Prostate gland (tissue), 2 donors: ENCODE results near the gene TFB2M.

ENCODE experiments used
- POLR2A ChIP-seq: fragments of 450-650 bp; IDR thresholded peaks from one replicate; pipeline ENCODE4 v1.6.1; 2016; ENCODE audit warnings: antibody characterized with exemption, mild to moderate bottlenecking
- POLR2AphosphoS5 ChIP-seq: sonication (generic); formaldehyde crosslinking; IDR thresholded peaks from one replicate; pipeline ENCODE4 v1.6.1; 2017; ENCODE audit warnings: antibody characterized with exemption
- TF ChIP-seq, protein P1 (sequence below), 4 experiments: fragments of 200-600 bp in 2 of 4; fragments of 450-650 bp in 2 of 4; sonication (generic) in 2 of 4; IDR thresholded peaks; 1 replicate in 3 of 4; 2 replicates in 1 of 4; pipeline ENCODE4 v1.5.1; 2016 to 2019; ENCODE audit warnings: antibody characterized with exemption in 4 of 4, mild to moderate bottlenecking in 2 of 4, moderate library complexity in 2 of 4

DNA sequence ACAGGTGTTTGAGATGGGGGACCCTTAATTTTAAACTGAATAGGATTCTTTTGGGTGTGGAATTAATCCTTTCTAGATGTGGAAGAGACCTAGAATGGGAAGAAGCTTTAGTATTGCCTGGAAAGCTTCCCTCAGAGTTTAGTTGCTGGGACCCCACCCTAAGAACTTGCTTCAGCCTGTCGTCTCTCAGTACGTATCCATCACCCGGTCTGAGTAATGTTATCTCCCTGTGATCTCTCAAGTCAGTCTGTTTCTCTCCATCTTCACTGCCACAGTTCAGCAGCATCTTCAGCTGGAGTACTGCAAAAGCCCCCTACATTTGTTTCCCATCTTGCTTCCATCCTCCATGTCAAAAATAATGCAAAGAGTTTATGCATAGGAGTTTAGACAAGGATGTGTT is 29.1 kb upstream of the TFB2M start:
- TF ChIP-seq, protein P1, sequence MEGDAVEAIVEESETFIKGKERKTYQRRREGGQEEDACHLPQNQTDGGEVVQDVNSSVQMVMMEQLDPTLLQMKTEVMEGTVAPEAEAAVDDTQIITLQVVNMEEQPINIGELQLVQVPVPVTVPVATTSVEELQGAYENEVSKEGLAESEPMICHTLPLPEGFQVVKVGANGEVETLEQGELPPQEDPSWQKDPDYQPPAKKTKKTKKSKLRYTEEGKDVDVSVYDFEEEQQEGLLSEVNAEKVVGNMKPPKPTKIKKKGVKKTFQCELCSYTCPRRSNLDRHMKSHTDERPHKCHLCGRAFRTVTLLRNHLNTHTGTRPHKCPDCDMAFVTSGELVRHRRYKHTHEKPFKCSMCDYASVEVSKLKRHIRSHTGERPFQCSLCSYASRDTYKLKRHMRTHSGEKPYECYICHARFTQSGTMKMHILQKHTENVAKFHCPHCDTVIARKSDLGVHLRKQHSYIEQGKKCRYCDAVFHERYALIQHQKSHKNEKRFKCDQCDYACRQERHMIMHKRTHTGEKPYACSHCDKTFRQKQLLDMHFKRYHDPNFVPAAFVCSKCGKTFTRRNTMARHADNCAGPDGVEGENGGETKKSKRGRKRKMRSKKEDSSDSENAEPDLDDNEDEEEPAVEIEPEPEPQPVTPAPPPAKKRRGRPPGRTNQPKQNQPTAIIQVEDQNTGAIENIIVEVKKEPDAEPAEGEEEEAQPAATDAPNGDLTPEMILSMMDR (IDR thresholded peaks at IDR 0.05), result no peak
- no peak for TF ChIP-seq POLR2AphosphoS5
- no peak for TF ChIP-seq POLR2A
